Effector CD4-positive, alpha-beta T cell (primary cell): ENCODE measurements around the gene SELPLG.
"Not testable (repeated sequence)": the region's sequence is repeated elsewhere in the genome, so short reads cannot be mapped to it uniquely, and the experiment has no call there.

Experiments used
- DNase-seq: peaks from one replicate; pipeline ENCODE4 v3.0.0-alpha.2; 2020

Gene SELPLG

DNA sequence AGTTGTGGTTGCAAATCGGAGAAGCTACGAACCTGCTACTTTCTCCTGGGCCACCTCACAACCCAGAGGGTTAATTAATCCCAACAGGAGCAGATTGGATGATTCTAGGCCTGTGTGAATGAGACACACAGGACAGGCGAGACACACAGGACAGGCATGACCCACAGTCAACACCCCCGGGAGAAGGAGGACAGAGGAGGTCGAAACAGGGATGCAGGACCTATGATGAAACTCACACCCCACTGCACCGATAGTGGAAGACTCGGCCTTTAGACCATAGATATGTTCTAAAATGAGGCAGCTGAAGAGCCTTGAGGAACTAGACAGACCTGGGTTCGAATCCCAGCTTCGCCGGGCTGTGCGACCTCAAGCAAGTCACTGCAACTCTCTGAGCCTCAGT, 47.4 kb downstream of the SELPLG start:
- no peak for DNase-seq

DNA sequence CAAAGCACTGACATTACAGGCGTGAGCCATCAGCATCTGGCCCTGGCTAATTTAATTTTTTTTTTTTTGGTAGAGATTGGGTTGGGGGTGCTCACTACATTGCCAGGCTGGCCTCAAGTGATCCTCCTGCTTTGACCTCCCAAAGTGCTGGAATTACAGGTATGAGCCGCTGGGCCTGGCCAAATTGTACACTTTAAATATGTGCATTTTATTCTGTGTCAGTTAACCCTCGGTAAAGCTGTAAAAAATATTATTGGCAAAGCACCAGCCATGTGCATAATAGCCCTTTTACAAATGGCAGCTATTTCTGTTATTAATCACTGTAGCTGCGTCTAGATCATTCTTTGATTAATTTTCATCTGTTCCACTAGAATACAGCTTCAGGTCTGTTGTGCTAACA, 47.8 kb downstream of the SELPLG start:
- no peak for DNase-seq

GRCh38 chr12:108584456-108585065, 49.1 kb downstream of the SELPLG start:
- DNase-seq: no peak

- no peak for DNase-seq
Observed at GRCh38 chr12:108583991-108584390, 49.7 kb downstream of the SELPLG start.

- DNase-seq: no peak
Observed at GRCh38 chr12:108582978-108583770, 50.5 kb downstream of the SELPLG start.

- no peak for DNase-seq
Observed at GRCh38 chr12:108582509-108582908, 51.2 kb downstream of the SELPLG start.

DNA sequence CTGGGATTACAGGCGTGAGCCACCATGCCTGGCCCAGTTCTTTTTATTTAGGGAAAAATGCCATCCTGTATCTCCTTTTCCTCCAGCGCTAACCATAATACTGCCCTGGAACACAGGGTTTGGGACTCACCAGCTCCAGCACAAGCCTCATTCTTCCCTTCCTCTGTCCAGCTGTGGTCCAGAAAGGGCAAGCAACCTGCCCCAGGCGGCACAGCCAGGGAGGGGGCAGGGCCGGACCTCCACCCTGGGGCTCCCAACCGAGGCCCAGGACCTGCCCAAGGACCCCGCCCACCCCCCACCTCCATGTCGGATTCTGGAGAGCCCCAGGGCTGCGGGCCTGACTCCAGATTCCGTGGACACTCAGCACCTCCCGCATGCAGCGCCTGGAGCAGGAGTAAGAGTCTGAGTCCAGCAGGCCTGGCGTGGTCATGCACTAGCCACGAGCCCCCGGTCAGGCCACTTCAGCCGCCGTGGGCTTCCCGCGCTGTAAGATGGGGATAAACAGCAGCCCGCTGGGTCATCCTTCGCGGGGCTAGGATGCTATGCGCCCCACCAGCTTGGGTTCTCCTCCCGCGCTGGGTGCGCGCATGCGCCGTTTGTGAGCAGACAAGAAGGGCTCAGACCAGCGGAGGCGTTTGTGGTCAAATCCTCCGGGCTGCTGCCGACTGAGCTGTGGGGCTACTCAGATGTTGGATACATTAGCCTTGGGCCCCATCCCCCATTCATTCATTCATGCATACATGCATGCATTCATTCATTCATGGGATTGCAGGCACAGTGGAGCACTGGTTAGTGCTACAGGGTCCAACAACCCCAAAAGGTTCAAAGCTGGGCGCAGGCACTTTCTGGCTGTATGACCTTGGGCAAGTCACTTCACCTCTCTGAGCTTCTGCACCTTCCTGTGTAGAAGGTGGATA, 52.1 kb downstream of the SELPLG start:
- DNase-seq: no peak

- DNase-seq: no peak
Observed at GRCh38 chr12:108580531-108580930, 53.2 kb downstream of the SELPLG start.

DNA sequence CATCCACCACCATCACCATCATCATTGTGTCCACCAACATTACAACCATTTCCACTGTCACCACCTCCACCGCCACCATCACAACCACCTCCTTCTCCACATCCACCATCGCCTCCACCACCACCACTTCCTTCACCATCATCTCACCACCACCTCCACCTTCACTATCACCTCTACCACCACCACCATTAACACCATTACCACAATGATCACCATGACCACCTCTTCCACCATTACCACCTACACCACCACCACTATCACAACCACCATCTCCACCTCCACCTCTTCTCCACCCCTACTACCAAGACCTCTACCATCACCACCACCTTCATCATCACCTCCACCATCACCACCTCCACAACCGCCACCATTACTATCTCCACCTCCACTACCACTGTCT, 54.9 kb downstream of the SELPLG start:
- no peak for DNase-seq

- DNase-seq: no peak
Observed at GRCh38 chr12:108578264-108578663, 55.4 kb downstream of the SELPLG start.

GRCh38 chr12:108577458-108577857, 56.2 kb downstream of the SELPLG start:
- DNase-seq: no peak

GRCh38 chr12:108576660-108577234, 56.9 kb downstream of the SELPLG start:
- DNase-seq: no peak

DNA sequence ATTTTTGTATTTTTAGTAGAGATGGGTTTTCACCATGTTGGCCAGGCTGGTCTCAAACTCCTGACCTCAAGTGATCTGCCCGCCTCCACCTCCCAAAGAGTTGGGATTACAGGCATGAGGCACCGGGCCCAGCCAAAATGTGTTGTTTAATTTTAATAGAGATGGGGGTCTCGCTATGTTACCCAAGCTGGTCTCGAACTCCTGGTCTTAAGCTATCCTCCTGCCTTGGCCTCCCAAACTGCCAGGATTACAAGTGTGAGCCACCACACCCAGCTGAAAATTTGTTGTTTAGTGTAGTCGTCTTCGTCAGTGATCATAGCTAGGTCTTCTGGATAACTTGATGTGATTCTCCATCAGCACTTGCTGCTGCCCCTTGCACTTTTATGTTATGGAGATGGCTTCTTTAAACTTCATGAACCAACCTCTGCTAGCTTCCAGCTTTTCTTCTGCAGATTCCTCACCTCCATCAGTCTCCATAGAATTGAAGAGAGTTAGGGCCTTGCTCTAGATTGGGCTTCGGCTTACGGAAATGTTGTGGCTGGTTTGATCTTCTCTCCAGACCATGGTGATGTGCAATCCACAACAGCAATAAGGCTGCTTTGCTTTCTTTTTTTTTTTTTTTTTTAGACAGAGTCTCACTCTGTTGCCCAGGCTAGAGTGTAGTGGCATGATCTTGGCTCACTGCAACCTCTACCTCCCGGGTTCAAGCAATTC, 58.3 kb downstream of the SELPLG start:
- DNase-seq: no peak

DNA sequence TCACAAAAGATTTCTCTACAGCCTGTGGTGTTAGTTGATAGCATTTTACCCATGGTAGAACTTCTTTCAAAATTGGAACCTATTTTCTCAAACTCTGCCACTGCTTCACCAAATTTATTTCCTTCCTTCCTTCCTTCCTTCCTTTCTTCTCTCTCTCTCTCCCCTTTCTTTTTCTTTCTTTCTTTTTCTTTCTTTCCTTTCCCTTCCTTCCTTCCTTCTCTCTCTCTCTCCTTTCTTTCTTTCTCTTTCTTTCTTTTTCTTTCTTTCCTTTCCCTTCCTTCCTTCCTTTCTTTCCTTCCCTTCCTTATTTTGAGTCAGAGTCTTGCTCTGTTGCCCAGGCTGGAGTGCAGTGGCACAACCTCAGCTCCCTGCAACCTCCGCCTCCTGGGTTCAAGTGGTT, 59.4 kb downstream of the SELPLG start:
- DNase-seq: not testable (repeated sequence)

GRCh38 chr12:108573317-108573716, 60.4 kb downstream of the SELPLG start:
- no peak for DNase-seq

- no peak for DNase-seq
Observed at GRCh38 chr12:108572166-108572790, 61.4 kb downstream of the SELPLG start.
